MCF 10A (cell line): Measurements from ENCODE around the gene OR1F1. TPM values are rescaled to one million over a fixed set of nuclear protein-coding genes. Genes with fewer than 3 reads are reported as not detected.

ENCODE experiments used
- BruUV-seq: library from RNA; stranded (reverse); fragments of 400-500 nt; replicated peaks from 2 replicates; lab custom pipeline; 2021; lab: Mats Ljungman, UMichigan
- CTCF ChIA-PET: fragments of 300-600 bp; sonication (Branson Sonifier 250); formaldehyde crosslinking; extraction: SDS; loops from one replicate; lab custom pipeline; 2021; ENCODE audit warnings: antibody characterized with exemption, inconsistent platforms; lab: Yijun Ruan, JAX
- POLR2A ChIA-PET: fragments of 300-600, 350-650 bp; sonication (Branson Sonifier 250); formaldehyde crosslinking; extraction: SDS; loops from one replicate; lab custom pipeline; 2020; ENCODE audit warnings: antibody characterized with exemption, inconsistent platforms; lab: Yijun Ruan, JAX
- DNase-seq: peaks from one replicate; pipeline ENCODE4 v3.0.0-alpha.2; 2018; ENCODE audit not compliant: unreplicated experiment
- H3K27ac Mint-ChIP-seq: one replicate; pipeline ENCODE4 v1.8.0; 2022; ENCODE audit warnings: mild to moderate bottlenecking, low read depth, mixed read lengths; ENCODE audit not compliant: unreplicated experiment
- H3K27me3 Mint-ChIP-seq: one replicate; pipeline ENCODE4 v1.8.0; 2022; ENCODE audit warnings: mixed read lengths; ENCODE audit not compliant: insufficient read depth, unreplicated experiment
- H3K36me3 Mint-ChIP-seq: one replicate; pipeline ENCODE4 v1.8.0; 2022; ENCODE audit warnings: mild to moderate bottlenecking, moderate library complexity, mixed read lengths; ENCODE audit not compliant: insufficient read depth, unreplicated experiment
- H3K4me1 Mint-ChIP-seq: one replicate; pipeline ENCODE4 v1.8.0; 2022; ENCODE audit warnings: mixed read lengths; ENCODE audit not compliant: insufficient read depth, unreplicated experiment
- H3K4me3 Mint-ChIP-seq: one replicate; pipeline ENCODE4 v1.8.0; 2022; ENCODE audit warnings: mild to moderate bottlenecking, moderate library complexity, mixed read lengths; ENCODE audit not compliant: unreplicated experiment
- H3K9me3 Mint-ChIP-seq: one replicate; pipeline ENCODE4 v1.8.0; 2022; ENCODE audit warnings: mixed read lengths; ENCODE audit not compliant: unreplicated experiment
- intact Hi-C: fragments of 100-400 bp; cut with micrococcal nuclease; formaldehyde crosslinking; loops from 2 replicates; pipeline ENCODE4 v1.14.1; 2022
- total RNA-seq: library from RNA; stranded (reverse); gene quantifications from 2 replicates; pipeline ENCODE4 v1.2.3, GENCODE V29; 2022
- TF ChIP-seq, protein P1 (sequence below): fragments of 200-600 bp; IDR thresholded peaks from one replicate; pipeline ENCODE4 v1.8.0; 2022; ENCODE audit warnings: antibody characterized with exemption, mild to moderate bottlenecking; ENCODE audit not compliant: unreplicated experiment

OR1F1 gene
- total RNA-seq, 1 experiment from 2014 or later = not detected

DNA sequence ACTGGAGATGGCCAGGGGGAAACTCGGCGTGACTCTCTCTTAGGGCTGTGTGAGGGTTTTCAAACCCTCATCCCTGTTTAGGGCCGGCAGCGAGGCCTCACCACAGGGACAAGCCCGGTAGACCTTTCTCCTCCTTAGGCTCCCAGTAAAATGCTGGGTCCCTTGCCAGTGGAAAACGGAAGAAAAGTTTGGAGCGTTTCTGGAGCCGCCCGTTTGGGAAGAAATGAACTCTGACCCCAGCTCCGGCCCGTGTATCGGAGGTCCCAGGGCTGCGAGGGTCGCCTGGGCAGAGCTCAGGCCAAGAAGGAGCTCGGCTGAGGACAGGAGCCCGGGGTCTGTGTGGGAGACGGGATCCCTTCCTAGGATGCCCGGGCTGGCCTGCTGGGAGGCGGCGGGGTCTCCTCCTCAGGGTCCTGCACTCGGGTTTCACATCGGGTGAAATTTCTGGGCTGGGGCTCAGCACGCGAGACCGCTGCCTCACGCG, 29.9 kb upstream of the OR1F1 start:
- TF ChIP-seq, protein P1, sequence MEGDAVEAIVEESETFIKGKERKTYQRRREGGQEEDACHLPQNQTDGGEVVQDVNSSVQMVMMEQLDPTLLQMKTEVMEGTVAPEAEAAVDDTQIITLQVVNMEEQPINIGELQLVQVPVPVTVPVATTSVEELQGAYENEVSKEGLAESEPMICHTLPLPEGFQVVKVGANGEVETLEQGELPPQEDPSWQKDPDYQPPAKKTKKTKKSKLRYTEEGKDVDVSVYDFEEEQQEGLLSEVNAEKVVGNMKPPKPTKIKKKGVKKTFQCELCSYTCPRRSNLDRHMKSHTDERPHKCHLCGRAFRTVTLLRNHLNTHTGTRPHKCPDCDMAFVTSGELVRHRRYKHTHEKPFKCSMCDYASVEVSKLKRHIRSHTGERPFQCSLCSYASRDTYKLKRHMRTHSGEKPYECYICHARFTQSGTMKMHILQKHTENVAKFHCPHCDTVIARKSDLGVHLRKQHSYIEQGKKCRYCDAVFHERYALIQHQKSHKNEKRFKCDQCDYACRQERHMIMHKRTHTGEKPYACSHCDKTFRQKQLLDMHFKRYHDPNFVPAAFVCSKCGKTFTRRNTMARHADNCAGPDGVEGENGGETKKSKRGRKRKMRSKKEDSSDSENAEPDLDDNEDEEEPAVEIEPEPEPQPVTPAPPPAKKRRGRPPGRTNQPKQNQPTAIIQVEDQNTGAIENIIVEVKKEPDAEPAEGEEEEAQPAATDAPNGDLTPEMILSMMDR = no peak
- peak overlapping the region; percentile 83 for H3K4me3 Mint-ChIP-seq

GRCh38 chr16:3158510-3159314, 29.3 kb upstream of the OR1F1 start:
- DNase-seq = peak; percentile 95
- TF ChIP-seq, protein P1 = no peak
- Mint-ChIP-seq H3K9me3 (no peaks in the 10 kb centered on the region), H3K4me1 (no peaks in the 10 kb centered on the region), H3K27ac (peak overlapping the region; percentile 98), H3K4me3 (peak overlapping the region; percentile 83), H3K27me3 (no peaks in the 10 kb centered on the region), H3K36me3 (peaks cover 37% of the 10 kb centered on the region)
- BruUV-seq = TSS peak; percentile 61
- intact Hi-C loops = loop anchor here (1.0 to 2.0 kb wide), 2 partner anchors 8 to 30 kb away; partner anchors contain the start of gene OR1F1
- ChIA-PET CTCF (interaction anchor here (0.6 to 4.0 kb wide), 5 partner anchors 9 to 949 kb away, joined by 3 to 20 read pairs (median 5); partner anchors contain the start of gene ZNF213), POLR2A (interaction anchor here (0.7 to 3.6 kb wide), 21 partner anchors 9 to 558 kb away, joined by 3 to 56 read pairs (median 6); partner anchors contain the start of genes SLX4, TRAP1, ZNF174 and ZNF200)

More for the DNA sequence above, 29.9 kb upstream of the OR1F1 start:
- POLR2A ChIA-PET = interaction anchor here (0.6 to 3.6 kb wide), 23 partner anchors 8 to 559 kb away, joined by 3 to 56 read pairs (median 6); partner anchors contain the start of genes SLX4, TRAP1, ZNF174 and ZNF200
- no peaks in the 10 kb centered on the region for H3K9me3 Mint-ChIP-seq
- H3K4me1 Mint-ChIP-seq = no peaks in the 10 kb centered on the region
- intact Hi-C loops = loop anchor here (1.0 to 2.0 kb wide), 2 partner anchors 8 to 31 kb away; partner anchors contain the start of gene OR1F1
- no peaks in the 10 kb centered on the region for H3K27me3 Mint-ChIP-seq
- peak; percentile 57 for DNase-seq
- no TSS peak for BruUV-seq
- H3K36me3 Mint-ChIP-seq = peaks cover 38% of the 10 kb centered on the region
- H3K27ac Mint-ChIP-seq = peak overlapping the region; percentile 98
- CTCF ChIA-PET = interaction anchor here (0.6 to 4.0 kb wide), 7 partner anchors 10 to 948 kb away, joined by 3 to 20 read pairs (median 5); partner anchors contain the start of gene ZNF213

DNA sequence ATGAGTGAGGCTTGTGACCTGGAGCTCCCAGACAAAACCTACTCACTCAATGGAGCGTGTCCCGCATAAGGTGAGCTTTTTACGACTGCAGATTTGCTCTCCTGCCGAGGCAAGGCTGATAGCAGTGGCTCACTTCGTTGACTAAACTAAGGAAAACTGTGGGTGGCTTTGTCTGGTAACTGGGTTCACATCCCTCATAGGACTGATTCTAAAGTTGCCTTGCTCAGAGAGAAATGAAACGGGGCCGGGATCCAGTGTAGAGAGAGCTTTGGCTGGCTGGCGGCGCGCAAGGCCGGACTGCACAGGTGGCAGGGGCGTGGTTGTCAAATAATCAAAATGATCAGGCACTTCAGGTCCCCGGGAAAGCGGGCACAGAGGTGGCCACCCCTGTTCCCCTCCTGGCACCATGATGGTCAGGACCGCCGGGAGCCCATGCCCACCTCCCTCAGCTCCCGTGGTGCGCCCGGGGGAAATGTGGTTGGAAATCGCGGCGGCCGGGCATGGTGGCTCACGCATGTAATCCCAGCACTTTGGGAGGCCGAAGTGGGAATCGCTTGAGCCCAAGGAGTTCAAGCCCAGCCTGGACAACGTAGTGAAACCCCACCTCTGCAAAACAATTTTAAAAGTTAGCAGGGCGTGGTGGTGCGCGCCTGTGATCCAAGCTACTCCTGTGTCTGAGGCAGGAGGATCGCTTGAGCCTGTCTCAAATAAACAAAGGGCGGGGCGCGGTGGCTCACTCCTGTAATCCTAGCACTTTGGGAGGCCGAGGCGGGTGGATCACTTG, 26.6 kb upstream of the OR1F1 start:
- H3K4me1 Mint-ChIP-seq = no peaks in the 10 kb centered on the region
- TF ChIP-seq, protein P1 = no peak
- no peak overlapping the region for H3K4me3 Mint-ChIP-seq
- ChIA-PET POLR2A (interaction anchor here (0.6 kb wide), 1 partner anchor 1006 kb away, joined by 3 read pairs; the partner anchor contains the start of gene TRAF7), CTCF (interaction anchor here (0.6 to 2.6 kb wide), 7 partner anchors 11 to 298 kb away, joined by 3 to 12 read pairs (median 3); no protein-coding TSS in a partner anchor)
- H3K36me3 Mint-ChIP-seq = peaks cover 30% of the 10 kb centered on the region
- no peak for DNase-seq
- no peaks in the 10 kb centered on the region for H3K9me3 Mint-ChIP-seq
- intact Hi-C loops = no loop called here
- no TSS peak for BruUV-seq
- no peaks in the 10 kb centered on the region for H3K27me3 Mint-ChIP-seq
- H3K27ac Mint-ChIP-seq = no peak overlapping the region
